Suprapubic skin (tissue), 4 donors: ENCODE results near the gene SRPK1. TPM values are rescaled to one million over a fixed set of nuclear protein-coding genes. Genes with fewer than 3 reads are reported as not detected.

ENCODE experiments used
- DNase-seq, 2 donors: peaks; one replicate each; pipeline ENCODE4 v3.0.0-alpha.2; 2019; ENCODE audit warnings: low spot score in 2 of 2
- H3K27ac ChIP-seq: fragments of 200-600 bp; sonication (generic); one replicate; pipeline ENCODE4 v1.5.1; 2019
- H3K27me3 ChIP-seq: fragments of 200-600 bp; sonication (generic); one replicate; pipeline ENCODE4 v1.5.1; 2019
- H3K36me3 ChIP-seq: fragments of 200-600 bp; sonication (generic); one replicate; pipeline ENCODE4 v1.5.1; 2019
- H3K4me1 ChIP-seq: fragments of 200-600 bp; sonication (generic); one replicate; pipeline ENCODE4 v1.5.1; 2019
- H3K4me3 ChIP-seq: fragments of 200-600 bp; sonication (generic); one replicate; pipeline ENCODE4 v1.5.1; 2019; ENCODE audit warnings: mild to moderate bottlenecking
- H3K9me3 ChIP-seq: fragments of 200-600 bp; sonication (generic); one replicate; pipeline ENCODE4 v1.5.1; 2019
- EP300 ChIP-seq: sonication (generic); formaldehyde crosslinking; IDR thresholded peaks from one replicate; pipeline ENCODE4 v1.6.1; 2017; ENCODE audit warnings: antibody characterized with exemption
- POLR2A ChIP-seq, 2 donors: fragments of 450-650 bp; IDR thresholded peaks; one replicate each; pipeline ENCODE4 v1.6.1; 2017; ENCODE audit warnings: antibody characterized with exemption in 2 of 2, mild to moderate bottlenecking in 2 of 2, moderate library complexity in 2 of 2
- POLR2AphosphoS5 ChIP-seq, 3 donors: sonication (generic); formaldehyde crosslinking; IDR thresholded peaks; one replicate each; pipeline ENCODE4 v1.6.1; 2017; ENCODE audit warnings: antibody characterized with exemption in 3 of 3
- WGBS: methylation state at CpG from one replicate; pipeline ENCODE4 v1.1.5; 2018; 5-methylcytosine and 5-hydroxymethylcytosine counted together
- total RNA-seq, 4 donors: library from RNA; depleted of rRNA; stranded (reverse); fragments of >200 nt; gene quantifications; one replicate each; pipeline ENCODE4 v1.1.0, GENCODE V29; 2016
- TF ChIP-seq, protein P1 (sequence below), 2 donors: fragments of 200-600 bp in 1 of 2; fragments of 450-650 bp in 1 of 2; sonication (generic) in 1 of 2; IDR thresholded peaks; one replicate each; pipeline ENCODE4 v1.5.1; 2016 to 2019; ENCODE audit warnings: antibody characterized with exemption in 2 of 2, mild to moderate bottlenecking in 1 of 2, moderate library complexity in 1 of 2

Gene SRPK1
- total RNA-seq, 4 donors from 2014 or later = 73.9 to 127 (median 91.2) TPM

DNA sequence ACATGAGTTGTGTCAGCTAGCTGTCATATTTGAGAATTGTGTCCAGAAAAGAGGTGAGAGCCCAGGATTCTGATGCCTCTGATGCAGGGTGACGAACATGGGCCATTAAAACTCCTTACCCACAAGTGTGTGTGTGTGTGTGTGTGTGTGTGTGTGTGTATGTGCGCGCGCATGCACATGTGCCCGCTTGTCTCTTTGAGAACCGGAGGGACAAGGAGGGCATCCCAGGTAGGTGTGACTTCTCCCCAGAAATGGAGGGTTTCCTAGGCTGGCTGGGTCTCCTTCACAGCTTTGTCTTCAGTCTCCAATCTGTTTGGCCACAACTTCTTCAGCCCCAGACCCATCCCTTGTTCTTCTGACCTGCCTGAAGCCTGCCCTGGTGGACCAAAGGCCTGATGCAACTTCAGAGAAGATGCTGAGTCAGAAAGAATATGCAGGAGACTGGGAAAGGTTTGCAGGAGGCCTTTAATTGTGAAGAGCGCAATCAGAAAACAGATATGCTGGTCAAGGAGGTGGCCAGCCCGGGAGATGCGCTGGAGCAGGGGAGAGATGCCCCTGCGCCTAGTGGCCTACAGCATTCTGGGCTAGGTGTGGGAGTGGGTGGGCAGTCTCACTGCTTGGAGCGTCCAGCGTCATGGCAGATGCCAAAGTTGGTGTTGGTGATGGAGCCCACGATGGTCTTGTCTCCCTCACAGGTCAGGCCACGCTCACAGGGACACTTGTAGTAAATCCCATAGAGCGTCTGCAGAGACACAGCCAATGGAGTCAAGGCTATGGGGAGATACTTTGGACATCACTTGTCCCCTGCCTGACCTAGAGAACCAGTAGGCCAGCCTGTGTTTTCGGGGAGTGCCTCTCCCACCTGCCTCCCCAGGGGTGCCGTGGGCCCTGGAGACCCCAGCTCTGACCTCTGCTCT is 126.1 kb downstream of the SRPK1 start:
- TF ChIP-seq EP300 (no peak), POLR2A (IDR thresholded peaks at IDR 0.05) (no peak), POLR2AphosphoS5 (IDR thresholded peaks at IDR 0.05) (no peak)
- TF ChIP-seq, protein P1, sequence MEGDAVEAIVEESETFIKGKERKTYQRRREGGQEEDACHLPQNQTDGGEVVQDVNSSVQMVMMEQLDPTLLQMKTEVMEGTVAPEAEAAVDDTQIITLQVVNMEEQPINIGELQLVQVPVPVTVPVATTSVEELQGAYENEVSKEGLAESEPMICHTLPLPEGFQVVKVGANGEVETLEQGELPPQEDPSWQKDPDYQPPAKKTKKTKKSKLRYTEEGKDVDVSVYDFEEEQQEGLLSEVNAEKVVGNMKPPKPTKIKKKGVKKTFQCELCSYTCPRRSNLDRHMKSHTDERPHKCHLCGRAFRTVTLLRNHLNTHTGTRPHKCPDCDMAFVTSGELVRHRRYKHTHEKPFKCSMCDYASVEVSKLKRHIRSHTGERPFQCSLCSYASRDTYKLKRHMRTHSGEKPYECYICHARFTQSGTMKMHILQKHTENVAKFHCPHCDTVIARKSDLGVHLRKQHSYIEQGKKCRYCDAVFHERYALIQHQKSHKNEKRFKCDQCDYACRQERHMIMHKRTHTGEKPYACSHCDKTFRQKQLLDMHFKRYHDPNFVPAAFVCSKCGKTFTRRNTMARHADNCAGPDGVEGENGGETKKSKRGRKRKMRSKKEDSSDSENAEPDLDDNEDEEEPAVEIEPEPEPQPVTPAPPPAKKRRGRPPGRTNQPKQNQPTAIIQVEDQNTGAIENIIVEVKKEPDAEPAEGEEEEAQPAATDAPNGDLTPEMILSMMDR (IDR thresholded peaks at IDR 0.05) = no peak
- H3K27me3 ChIP-seq = peaks cover 6% of the 10 kb centered on the region
- WGBS = 92% methylated on average over 17 of the region's 17 CpGs

DNA sequence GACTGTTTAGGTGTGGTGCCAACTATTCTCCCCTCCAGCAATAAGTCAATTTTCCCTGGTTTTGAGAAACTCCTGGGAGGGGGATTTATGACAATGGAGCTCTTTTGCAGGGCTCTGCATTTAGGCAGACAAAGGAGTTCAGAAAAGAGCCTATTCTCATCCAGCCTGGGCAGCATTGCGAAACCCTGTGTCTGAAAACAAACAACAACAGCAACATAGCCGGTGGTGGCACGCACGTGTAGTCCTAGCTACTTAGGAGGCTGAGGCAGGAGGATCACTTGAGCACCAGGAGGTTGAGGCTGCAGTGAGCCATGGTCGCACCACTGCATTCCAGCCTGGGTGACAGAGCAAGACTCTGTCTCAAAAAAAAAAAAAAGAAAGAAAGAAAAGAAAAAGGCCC is 130.2 kb downstream of the SRPK1 start:
- no peak for TF ChIP-seq POLR2A (IDR thresholded peaks at IDR 0.05)
- TF ChIP-seq EP300 = no peak
- TF ChIP-seq, protein P1 (IDR thresholded peaks at IDR 0.05) = no peak
- TF ChIP-seq POLR2AphosphoS5 (IDR thresholded peaks at IDR 0.05) = no peak
- no peak for DNase-seq
- H3K27me3 ChIP-seq = peaks cover 38% of the 10 kb centered on the region
- WGBS = 76% methylated on average over 5 of the region's 5 CpGs
- H3K27ac ChIP-seq = no peak overlapping the region
- no peaks in the 10 kb centered on the region for H3K9me3 ChIP-seq
- H3K36me3 ChIP-seq = no peaks in the 10 kb centered on the region
- H3K4me3 ChIP-seq = no peak overlapping the region
- peaks cover 5% of the 10 kb centered on the region for H3K4me1 ChIP-seq

More for the DNA sequence above, 126.1 kb downstream of the SRPK1 start:
- Histone ChIP-seq H3K4me3 (no peak overlapping the region), H3K27ac (no peak overlapping the region), H3K9me3 (no peaks in the 10 kb centered on the region), H3K4me1 (no peaks in the 10 kb centered on the region), H3K36me3 (no peaks in the 10 kb centered on the region)
- DNase-seq = no peak

DNA sequence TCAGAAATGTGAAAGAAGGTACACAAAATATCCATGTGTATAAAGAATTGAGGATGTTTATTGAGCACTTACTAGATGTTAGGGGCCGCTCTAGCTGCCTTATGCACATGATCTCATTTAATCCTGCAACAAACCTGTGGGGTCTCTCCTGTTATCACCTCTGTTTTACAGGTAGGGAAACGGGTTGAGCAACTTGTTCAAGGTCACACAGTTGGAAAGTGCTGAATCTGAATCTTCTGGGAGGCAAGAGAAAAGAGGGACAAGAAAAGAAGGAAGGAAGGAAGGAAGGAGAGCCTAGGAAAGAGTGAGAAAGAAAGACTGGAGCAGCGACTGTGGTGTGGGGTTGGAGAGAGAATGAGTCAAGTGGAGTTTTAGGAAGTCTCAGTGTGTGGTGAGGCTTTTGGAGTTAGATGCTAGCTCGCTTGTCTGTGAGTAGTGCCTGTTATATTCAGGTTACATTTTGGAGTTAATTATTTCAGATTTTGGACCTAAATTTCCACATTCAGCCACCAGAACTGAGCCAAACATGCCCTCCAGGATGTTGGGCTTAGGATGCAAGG is 132.4 kb downstream of the SRPK1 start:
- WGBS = 72% methylated on average over 4 of the region's 4 CpGs

DNA sequence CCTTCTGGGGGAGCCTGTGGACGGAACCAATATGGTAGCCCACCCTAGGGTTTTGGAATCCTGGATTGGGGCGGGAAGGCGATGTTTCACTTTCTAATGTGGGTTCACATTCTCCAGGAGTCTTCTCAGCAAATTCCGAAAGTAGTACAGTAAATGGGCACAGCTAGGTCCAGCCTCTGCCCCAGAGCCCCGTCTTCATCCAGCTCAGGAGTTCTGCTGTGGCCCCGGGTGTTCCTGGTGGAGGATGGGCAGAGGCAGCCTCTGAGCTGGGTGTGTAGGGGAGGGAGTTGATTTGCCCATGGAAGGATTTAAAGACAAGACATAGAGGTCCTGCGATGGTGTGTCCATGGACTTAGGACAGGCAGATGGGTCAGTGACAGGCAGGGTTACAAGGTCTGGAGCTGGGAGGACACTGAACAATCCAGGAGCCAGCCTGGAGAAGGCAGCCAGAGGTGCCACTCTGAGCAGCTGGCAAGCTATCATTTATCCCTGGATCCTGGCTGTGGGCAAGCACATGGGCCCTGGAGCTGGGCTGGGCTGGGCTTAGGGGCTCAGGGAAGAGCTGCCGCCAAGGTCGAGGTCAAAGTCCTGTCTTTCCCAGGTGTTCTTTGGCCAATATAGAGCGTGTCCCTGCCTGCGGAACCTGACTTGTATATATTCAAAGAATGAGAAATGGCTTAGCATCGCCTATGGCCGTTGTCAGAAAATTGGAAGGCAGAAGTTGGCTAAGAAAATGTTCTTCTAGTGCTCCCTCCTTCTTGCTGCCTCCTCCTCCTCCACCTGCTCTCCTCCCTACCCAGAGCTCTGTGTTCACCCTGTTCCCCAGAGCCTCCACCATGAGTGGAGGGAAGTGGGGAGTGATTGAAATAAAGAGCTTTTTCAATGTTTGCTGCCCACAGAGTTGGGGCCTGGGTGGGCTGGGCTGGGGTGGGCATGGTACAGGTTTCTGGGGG is 133.4 kb downstream of the SRPK1 start:
- Histone ChIP-seq H3K9me3 (no peaks in the 10 kb centered on the region), H3K27ac (no peak overlapping the region), H3K36me3 (no peaks in the 10 kb centered on the region), H3K4me3 (no peak overlapping the region), H3K27me3 (peaks cover 40% of the 10 kb centered on the region), H3K4me1 (peaks cover 5% of the 10 kb centered on the region)
- no peak for DNase-seq
- no peak for TF ChIP-seq EP300
- no peak for TF ChIP-seq POLR2AphosphoS5 (IDR thresholded peaks at IDR 0.05)
- no peak for TF ChIP-seq POLR2A (IDR thresholded peaks at IDR 0.05)
- TF ChIP-seq, protein P1 (IDR thresholded peaks at IDR 0.05) = no peak
- 69% methylated on average over 13 of the region's 13 CpGs for WGBS

More for the DNA sequence above, 132.4 kb downstream of the SRPK1 start:
- Histone ChIP-seq H3K27ac (no peak overlapping the region), H3K9me3 (no peaks in the 10 kb centered on the region), H3K36me3 (no peaks in the 10 kb centered on the region), H3K4me1 (peaks cover 5% of the 10 kb centered on the region), H3K4me3 (no peak overlapping the region), H3K27me3 (peaks cover 38% of the 10 kb centered on the region)
- no peak for TF ChIP-seq POLR2A (IDR thresholded peaks at IDR 0.05)
- no peak for TF ChIP-seq EP300
- TF ChIP-seq, protein P1 (IDR thresholded peaks at IDR 0.05) = no peak
- no peak for TF ChIP-seq POLR2AphosphoS5 (IDR thresholded peaks at IDR 0.05)
- no peak for DNase-seq
